ENCODE measurements around the gene ZNF346.

Gene ZNF346

GRCh38 chr5:177071666-177072385 lies 49.3 kb downstream of the ZNF346 start:
- DNase-seq: peak; percentile 76

DNA sequence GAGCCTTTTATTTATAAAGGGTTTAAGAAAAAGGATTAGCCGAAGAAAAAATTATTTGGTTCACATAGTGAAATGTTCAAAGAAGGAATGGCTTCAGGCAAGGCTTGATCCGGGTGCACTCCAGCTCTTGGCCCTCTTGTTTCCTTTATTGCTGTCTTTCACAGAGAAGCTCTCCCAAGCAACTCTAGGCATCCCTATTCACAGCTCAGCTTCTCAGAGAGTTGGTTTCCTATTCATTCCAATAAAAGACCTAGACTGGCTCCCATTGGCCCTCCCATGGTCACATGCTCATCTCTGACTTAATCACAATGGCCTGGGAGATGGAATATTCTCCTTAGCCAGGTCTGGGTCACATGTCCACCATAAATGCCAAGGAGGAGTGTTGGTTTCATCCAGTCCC lies 54.8 kb downstream of the ZNF346 start:
- no peak for DNase-seq

DNA sequence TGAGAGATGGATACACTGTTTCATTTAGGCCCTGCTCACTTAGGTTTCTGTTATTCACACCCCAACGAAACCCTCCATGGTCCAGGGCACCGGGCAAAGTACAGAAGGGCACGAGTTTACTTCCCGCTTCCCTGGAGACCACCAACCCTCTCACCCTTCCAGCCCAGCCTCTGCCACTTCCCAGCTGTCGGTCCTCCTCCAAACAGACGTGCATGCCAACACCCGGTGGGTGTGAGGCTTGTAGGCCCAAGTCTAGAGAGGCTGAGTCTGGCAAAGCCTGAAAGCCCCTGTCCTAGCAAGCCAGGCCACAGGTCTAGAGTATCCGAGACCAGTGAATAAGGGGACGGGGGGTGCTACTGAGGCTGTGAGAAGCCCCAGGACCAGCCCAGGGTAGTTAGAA lies 57.1 kb downstream of the ZNF346 start:
- DNase-seq: no peak

GRCh38 chr5:177080265-177080664 lies 57.8 kb downstream of the ZNF346 start:
- no peak for DNase-seq

GRCh38 chr5:177081859-177082258 lies 59.4 kb downstream of the ZNF346 start:
- DNase-seq: no peak

DNA sequence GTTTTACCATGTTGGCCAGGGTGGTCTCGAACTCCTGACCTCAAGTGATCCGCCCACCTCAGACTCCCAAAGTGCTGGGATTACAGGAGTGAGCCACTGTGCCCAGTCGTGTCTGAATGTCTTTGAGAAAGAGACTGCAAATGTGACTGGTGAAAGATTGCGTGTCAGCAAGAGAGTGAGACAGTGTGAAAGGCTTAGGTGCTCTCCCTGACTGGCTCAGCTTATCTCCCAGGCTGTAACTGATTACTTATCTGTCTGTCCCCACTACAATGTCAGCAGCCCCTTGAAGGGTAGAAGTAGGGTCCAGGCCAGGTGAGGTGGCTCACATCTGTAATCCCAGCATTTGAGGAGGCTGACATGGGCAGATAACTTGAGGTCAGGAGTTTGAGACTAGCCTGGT lies 60.9 kb downstream of the ZNF346 start:
- no peak for DNase-seq

- no peak for DNase-seq
Measured at GRCh38 chr5:177084175-177084574, 61.7 kb downstream of the ZNF346 start.

- DNase-seq: no peak
Measured at GRCh38 chr5:177085985-177086653, 63.6 kb downstream of the ZNF346 start.

DNA sequence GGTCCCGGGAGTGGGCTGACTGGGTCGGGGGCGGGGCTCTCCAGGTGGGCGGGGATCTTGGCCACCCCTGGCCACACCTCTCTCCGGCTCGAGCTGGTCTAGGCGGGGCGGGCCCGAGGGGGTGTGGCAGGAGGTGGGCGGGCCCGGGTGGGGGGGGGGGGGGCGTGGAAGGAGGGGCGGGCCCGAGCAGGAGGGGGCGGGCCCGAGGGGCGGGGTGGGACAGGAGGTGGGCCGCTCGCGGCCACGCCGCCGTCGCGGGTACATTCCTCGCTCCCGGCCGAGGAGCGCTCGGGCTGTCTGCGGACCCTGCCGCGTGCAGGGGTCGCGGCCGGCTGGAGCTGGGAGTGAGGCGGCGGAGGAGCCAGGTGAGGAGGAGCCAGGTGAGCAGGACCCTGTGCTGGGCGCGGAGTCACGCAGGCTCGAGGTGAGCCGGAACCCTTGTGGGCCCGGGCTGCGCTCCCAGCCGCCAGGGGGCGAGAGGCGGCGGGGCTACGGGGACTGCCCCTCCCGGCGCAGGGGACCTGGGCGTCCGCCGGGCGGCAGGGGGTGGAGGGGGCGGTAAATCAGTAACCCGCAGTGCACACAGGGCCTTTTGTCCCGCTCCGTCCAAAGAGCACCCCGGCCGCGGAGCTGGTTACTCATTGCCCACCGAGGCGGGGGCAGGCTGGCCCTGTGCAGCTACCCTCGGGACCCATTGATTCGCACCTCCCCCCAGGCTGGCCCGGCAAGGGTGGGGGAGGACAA lies 64.3 kb downstream of the ZNF346 start, which contains the start of gene FGFR4:
Gene FGFR4 (plus strand): TSS at position 262 of the 744 bp plus-strand sequence. CDS start 2,688 bp downstream, outside the sequence.
- peak; percentile 77 for DNase-seq

DNA sequence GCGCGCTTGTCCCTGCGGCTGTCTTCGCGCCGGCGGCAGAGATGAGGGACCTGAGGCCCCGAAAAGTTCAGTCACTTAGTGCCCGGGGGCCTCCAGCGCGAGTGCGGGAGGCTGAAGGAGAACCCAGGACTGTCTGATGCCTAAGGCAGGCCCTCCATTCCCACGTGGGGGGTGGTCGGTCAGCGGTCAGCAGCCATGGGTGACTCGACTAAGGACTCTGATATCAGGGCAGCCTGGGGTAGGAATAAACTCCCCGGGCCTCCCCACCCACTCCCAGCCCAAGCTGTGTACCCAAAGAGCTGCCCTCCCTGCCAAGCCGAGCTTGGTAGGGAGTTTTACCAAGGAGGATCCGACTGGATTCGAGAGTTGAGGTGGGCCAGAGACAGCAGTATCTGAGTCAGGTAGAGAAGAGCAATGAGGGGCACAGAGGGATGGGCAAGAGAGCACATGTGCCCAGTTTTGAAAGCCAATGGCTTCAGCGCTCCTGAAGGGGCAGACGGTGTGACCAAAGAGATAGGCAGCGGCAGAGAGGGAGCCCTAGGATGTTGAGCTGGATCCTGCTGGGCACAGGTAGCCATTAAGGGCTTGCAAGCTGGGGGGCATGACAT lies 65.0 kb downstream of the ZNF346 start:
- DNase-seq: no peak

DNA sequence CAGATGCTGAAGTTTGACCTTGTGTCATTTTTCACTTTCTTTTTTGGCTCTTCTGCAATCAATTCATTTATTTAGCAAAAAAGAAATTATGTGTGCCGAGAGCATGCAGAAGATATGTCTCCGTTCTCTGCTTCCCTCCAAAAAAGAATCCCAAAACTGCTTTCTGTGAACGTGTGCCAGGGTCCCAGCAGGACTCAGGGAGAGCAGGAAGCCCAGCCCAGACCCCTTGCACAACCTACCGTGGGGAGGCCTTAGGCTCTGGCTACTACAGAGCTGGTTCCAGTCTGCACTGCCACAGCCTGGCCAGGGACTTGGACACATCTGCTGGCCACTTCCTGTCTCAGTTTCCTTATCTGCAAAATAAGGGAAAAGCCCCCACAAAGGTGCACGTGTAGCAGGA lies 66.6 kb downstream of the ZNF346 start:
- no peak for DNase-seq

DNA sequence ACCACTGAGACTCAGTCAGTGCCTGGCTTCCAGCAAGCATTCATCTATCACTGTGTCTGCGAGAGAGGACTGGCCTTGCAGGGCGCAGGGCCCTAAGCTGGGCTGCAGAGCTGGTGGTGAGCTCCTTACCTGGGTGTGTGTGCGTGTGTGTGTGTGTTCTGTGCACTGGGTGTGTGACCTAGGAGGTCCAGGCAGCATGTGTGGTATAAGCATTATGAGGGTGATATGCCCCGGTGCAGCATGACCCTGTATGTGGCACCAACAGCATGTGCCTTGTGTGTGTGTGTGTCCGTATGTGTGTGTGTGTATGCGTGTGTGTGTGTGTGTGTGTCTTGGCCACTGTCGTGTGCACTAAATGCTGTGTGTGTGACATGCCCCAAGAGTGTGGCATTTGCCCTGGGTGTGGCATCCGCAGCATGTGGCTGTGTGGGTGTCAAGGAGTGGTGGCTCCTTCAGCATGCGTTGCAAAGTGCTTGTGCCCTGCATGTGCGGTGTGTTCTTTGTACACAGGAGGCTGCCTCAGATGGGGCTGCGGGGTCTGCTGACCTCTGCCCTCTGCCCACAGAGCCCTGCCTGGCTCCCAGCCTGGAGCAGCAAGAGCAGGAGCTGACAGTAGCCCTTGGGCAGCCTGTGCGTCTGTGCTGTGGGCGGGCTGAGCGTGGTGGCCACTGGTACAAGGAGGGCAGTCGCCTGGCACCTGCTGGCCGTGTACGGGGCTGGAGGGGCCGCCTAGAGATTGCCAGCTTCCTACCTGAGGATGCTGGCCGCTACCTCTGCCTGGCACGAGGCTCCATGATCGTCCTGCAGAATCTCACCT lies 67.5 kb downstream of the ZNF346 start:
- no peak for DNase-seq

- no peak for DNase-seq
Measured at GRCh38 chr5:177090813-177091212, 68.3 kb downstream of the ZNF346 start.

GRCh38 chr5:177091232-177091631 lies 68.7 kb downstream of the ZNF346 start:
- DNase-seq: no peak

GRCh38 chr5:177092178-177093081 lies 69.9 kb downstream of the ZNF346 start:
- DNase-seq: no peak

DNA sequence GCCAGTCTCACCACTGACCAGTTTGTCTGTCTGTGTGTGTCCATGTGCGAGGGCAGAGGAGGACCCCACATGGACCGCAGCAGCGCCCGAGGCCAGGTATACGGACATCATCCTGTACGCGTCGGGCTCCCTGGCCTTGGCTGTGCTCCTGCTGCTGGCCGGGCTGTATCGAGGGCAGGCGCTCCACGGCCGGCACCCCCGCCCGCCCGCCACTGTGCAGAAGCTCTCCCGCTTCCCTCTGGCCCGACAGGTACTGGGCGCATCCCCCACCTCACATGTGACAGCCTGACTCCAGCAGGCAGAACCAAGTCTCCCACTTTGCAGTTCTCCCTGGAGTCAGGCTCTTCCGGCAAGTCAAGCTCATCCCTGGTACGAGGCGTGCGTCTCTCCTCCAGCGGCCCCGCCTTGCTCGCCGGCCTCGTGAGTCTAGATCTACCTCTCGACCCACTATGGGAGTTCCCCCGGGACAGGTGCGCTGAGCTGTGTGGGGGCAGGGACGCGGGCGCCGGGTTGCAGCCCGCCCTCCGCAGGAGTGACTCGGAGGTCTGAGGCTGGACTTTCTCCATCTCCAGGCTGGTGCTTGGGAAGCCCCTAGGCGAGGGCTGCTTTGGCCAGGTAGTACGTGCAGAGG lies 70.7 kb downstream of the ZNF346 start:
- no peak for DNase-seq

- no peak for DNase-seq
Measured at GRCh38 chr5:177093803-177094202, 71.3 kb downstream of the ZNF346 start.

DNA sequence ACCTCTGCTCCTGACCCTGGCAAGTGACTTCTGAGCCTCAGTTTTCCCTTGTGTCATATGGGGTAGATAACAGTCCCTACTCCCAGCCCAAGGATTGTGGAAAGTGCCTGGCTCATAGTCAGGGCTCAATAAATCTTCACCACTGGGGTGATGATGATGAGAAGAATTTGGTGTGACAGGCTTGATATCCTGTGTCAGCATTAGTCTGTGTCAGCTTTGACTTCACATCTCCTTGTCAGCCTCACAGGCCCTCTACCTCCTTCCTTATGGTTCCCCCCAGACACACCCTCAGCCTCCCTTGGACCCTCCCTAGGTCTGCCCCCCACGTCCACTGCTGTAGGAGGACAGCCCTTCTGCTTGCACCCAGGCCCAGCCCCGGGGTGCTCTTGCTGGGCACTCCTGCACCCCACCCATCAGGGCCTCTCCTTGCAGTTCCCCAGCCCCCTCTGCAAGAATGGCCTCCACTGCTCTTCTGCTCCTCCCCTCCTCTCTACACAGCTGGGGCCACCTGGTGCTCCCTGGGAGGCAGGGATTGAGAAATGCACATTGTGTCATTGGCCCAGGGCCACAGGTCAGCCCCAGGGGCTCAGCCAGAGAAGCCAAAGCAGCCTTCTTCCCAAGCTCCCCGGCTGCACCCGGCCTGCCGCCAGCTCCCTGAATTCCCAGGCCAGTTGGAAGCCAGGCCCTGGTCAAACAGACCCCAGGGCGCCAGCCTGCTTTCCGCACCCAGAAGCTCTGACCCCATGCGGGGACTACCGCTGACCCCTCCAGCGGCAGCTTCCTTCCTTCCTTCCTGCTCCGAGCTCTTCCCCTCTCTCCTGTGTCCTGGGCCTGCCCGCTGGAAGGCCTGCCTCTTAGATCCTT lies 72.0 kb downstream of the ZNF346 start:
- DNase-seq: peak; percentile 96

DNA sequence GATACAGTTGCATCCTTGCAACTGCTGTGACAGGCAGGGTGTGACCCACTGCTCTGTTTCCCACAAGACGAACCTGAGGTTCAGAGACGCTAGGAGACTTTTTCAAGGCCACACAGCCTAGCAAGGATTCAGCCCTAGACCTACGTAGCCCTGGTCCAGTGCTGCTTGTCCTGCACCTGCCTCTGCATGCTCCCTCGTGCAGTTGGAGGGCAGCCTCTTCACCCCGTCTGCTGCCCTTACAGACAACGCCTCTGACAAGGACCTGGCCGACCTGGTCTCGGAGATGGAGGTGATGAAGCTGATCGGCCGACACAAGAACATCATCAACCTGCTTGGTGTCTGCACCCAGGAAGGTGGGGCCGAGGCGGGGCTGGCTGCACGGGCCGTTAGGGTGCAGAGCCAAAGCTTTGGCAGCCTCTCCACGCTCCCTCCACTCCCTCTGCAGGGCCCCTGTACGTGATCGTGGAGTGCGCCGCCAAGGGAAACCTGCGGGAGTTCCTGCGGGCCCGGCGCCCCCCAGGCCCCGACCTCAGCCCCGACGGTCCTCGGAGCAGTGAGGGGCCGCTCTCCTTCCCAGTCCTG lies 72.7 kb downstream of the ZNF346 start:
- no peak for DNase-seq
